Measurements from ENCODE around the gene MAST1. TPM values are rescaled to one million over a fixed set of nuclear protein-coding genes. Genes with fewer than 3 reads are reported as not detected.

The MAST1 gene
- total and polyA plus RNA-seq, 2 experiments from 2014 or later: 13.9 to 19.9 TPM

DNA sequence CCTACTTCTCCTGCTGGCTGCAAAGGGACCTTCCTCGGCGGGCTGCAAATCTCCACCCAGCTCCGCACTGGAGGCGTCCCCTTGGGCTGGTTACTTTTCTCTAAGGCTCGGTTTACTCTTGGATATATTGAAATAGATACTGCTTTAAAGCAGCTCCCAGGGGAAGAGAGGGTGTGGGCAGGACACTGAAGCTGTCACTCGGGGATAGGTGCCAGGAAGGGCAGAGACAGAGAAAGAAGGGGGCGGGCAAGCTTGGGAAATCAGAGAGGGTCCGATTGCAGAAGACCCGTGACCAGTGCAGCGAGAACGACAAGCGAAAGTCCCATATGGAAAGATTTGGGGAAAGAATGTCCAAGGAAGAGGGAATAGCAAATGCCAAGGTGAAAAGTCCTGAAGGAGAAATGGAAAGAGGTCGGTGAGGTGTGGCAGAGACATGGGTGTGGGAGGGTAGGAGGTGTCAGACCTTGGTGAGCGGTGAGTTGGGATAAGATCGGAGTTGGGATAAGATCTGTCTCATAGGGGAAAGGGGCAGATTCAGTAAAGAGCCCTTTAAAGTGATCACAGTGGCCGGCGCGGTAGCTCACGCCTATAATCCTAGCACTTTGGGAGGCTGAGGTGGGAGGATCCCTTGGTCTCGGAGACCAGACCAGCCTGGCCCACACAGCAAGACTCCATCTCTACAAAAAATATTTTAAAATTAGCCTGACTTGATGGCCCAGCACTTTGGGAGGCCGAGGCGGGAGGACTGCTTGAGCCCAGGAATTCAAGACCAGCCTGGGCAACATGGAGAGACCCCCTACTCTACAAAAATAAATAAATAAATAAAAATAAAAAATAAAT is 35.8 kb upstream of the MAST1 start (continued):
- TF ChIP-seq, protein P1, sequence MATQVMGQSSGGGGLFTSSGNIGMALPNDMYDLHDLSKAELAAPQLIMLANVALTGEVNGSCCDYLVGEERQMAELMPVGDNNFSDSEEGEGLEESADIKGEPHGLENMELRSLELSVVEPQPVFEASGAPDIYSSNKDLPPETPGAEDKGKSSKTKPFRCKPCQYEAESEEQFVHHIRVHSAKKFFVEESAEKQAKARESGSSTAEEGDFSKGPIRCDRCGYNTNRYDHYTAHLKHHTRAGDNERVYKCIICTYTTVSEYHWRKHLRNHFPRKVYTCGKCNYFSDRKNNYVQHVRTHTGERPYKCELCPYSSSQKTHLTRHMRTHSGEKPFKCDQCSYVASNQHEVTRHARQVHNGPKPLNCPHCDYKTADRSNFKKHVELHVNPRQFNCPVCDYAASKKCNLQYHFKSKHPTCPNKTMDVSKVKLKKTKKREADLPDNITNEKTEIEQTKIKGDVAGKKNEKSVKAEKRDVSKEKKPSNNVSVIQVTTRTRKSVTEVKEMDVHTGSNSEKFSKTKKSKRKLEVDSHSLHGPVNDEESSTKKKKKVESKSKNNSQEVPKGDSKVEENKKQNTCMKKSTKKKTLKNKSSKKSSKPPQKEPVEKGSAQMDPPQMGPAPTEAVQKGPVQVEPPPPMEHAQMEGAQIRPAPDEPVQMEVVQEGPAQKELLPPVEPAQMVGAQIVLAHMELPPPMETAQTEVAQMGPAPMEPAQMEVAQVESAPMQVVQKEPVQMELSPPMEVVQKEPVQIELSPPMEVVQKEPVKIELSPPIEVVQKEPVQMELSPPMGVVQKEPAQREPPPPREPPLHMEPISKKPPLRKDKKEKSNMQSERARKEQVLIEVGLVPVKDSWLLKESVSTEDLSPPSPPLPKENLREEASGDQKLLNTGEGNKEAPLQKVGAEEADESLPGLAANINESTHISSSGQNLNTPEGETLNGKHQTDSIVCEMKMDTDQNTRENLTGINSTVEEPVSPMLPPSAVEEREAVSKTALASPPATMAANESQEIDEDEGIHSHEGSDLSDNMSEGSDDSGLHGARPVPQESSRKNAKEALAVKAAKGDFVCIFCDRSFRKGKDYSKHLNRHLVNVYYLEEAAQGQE (IDR thresholded peaks at IDR 0.05; ENCODE audit: unreplicated experiment): no peak
- TF ChIP-seq NANOG (IDR thresholded peaks at IDR 0.05; ENCODE audit: borderline replicate concordance): no peak
- no peak for TF ChIP-seq ZNF114 (CRISPR knock-in tag; IDR thresholded peaks at IDR 0.05)
- no peak for TF ChIP-seq JUNB (IDR thresholded peaks at IDR 0.05; ENCODE audit: unreplicated experiment)
- no peak for TF ChIP-seq ZNF331 (CRISPR knock-in tag; IDR thresholded peaks at IDR 0.05; ENCODE audit: low read depth)
- TF ChIP-seq STAT1 (IDR thresholded peaks at IDR 0.05; ENCODE audit: unreplicated experiment): no peak
- no peak for TF ChIP-seq EZH2phosphoT487 (IDR thresholded peaks at IDR 0.05; ENCODE audit: unreplicated experiment)
- TF ChIP-seq, protein P2, sequence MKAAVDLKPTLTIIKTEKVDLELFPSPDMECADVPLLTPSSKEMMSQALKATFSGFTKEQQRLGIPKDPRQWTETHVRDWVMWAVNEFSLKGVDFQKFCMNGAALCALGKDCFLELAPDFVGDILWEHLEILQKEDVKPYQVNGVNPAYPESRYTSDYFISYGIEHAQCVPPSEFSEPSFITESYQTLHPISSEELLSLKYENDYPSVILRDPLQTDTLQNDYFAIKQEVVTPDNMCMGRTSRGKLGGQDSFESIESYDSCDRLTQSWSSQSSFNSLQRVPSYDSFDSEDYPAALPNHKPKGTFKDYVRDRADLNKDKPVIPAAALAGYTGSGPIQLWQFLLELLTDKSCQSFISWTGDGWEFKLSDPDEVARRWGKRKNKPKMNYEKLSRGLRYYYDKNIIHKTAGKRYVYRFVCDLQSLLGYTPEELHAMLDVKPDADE (IDR thresholded peaks at IDR 0.05): no peak
- no peak for TF ChIP-seq EZH2 (IDR thresholded peaks at IDR 0.05; ENCODE audit: low read depth, unreplicated experiment)
- no peak for TF ChIP-seq CREB1 (CRISPR knock-in tag; IDR thresholded peaks at IDR 0.05; ENCODE audit: low read depth)
- no peak for TF ChIP-seq POLR2AphosphoS5 (IDR thresholded peaks at IDR 0.05; ENCODE audit: low read depth)

DNA sequence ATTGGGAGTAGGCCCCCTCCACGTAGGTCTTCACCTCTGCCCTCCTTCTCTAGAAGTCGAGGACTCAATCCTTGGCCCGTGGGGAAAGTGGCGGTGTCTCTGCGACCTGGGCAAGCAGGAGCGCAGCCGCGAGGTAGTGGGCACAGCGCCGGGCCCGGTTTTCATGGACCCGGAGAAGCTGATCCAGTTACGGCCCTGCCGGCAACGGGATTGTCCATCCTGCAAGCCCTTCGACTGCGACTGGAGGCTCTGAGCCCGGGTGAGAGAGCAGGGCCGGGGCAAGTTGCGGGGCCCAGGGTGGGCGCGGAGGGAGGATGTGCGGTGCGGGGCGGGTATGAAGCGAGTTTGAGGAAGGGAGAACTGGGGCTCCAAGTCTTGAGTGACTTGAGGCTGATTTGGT is 34.3 kb upstream of the MAST1 start:
- peaks cover 10% of the 10 kb centered on the region for H3K27me3 ChIP-seq (ENCODE audit: insufficient read depth)
- H3K4me3 ChIP-seq: no peak overlapping the region
- H2AFZ ChIP-seq: peak overlapping the region; percentile 47; the same call in 1 of the 2 replicates
- H3K4me2 ChIP-seq: no peak overlapping the region
- Mint-ChIP-seq H3K9me3 (no peaks in the 10 kb centered on the region), H3K4me1 (peaks cover 20% of the 10 kb centered on the region), H3K27me3 (ENCODE audit: insufficient read depth, low read depth, poor library complexity) (peaks cover 10% of the 10 kb centered on the region), H3K36me3 (ENCODE audit: low read depth) (peaks cover 38% of the 10 kb centered on the region), H3K4me3 (no peak overlapping the region), H3K27ac (no peak overlapping the region)
- H3F3A ChIP-seq (replicated peaks; ENCODE audit: low read depth): peaks cover 27% of the 10 kb centered on the region
- peaks cover 11% of the 10 kb centered on the region; the same call in 1 of the 2 replicates for H3K4me1 ChIP-seq (ENCODE audit: insufficient read depth)
- no peak overlapping the region for H3K27ac ChIP-seq (ENCODE audit: low read depth)
- no peaks in the 10 kb centered on the region for H4K20me1 ChIP-seq (replicated peaks; ENCODE audit: insufficient read depth)
- no peak for ATAC-seq
- DNase-seq (ENCODE audit: low spot score): no peak
- peaks cover 11% of the 10 kb centered on the region; the same call in 1 of the 2 replicates for H3K36me3 ChIP-seq (ENCODE audit: insufficient read depth)
- no peaks in the 10 kb centered on the region for H3K9me2 ChIP-seq (ENCODE audit: insufficient read depth)
- peaks cover 23% of the 10 kb centered on the region for H3K79me2 ChIP-seq (replicated peaks; ENCODE audit: insufficient read depth)
- no peak for TF ChIP-seq STAT1 (IDR thresholded peaks at IDR 0.05; ENCODE audit: unreplicated experiment)
- no peak for TF ChIP-seq EZH2phosphoT487 (IDR thresholded peaks at IDR 0.05; ENCODE audit: unreplicated experiment)
- TF ChIP-seq, protein P3, sequence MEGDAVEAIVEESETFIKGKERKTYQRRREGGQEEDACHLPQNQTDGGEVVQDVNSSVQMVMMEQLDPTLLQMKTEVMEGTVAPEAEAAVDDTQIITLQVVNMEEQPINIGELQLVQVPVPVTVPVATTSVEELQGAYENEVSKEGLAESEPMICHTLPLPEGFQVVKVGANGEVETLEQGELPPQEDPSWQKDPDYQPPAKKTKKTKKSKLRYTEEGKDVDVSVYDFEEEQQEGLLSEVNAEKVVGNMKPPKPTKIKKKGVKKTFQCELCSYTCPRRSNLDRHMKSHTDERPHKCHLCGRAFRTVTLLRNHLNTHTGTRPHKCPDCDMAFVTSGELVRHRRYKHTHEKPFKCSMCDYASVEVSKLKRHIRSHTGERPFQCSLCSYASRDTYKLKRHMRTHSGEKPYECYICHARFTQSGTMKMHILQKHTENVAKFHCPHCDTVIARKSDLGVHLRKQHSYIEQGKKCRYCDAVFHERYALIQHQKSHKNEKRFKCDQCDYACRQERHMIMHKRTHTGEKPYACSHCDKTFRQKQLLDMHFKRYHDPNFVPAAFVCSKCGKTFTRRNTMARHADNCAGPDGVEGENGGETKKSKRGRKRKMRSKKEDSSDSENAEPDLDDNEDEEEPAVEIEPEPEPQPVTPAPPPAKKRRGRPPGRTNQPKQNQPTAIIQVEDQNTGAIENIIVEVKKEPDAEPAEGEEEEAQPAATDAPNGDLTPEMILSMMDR (conservative IDR thresholded peaks at IDR 0.05; ENCODE audit: low read depth in 2 of 2): no peak
- no peak for TF ChIP-seq EZH2 (IDR thresholded peaks at IDR 0.05; ENCODE audit: low read depth, unreplicated experiment)
- no peak for TF ChIP-seq JUNB (IDR thresholded peaks at IDR 0.05; ENCODE audit: unreplicated experiment)

All from GM23338 (cell line).